GM18907 (cell line): Measurements from ENCODE around the gene IGLL1.
"Not testable (repeated sequence)": the region's sequence is repeated elsewhere in the genome, so short reads cannot be mapped to it uniquely, and the experiment has no call there.

Experiments used
- ATAC-seq: cut with Tn5 transposase; IDR thresholded peaks from one replicate; pipeline ENCODE4 v1.9.1; 2021; ENCODE audit warnings: mild to moderate bottlenecking, moderate library complexity; ENCODE audit not compliant: unreplicated experiment

The IGLL1 gene

GRCh38 chr22:23543506-23544000 lies 36.5 kb downstream of the IGLL1 start:
- not testable (repeated sequence) for ATAC-seq

- no peak for ATAC-seq
These were observed 37.2 kb downstream of the IGLL1 start for GRCh38 chr22:23542933-23543332.

DNA sequence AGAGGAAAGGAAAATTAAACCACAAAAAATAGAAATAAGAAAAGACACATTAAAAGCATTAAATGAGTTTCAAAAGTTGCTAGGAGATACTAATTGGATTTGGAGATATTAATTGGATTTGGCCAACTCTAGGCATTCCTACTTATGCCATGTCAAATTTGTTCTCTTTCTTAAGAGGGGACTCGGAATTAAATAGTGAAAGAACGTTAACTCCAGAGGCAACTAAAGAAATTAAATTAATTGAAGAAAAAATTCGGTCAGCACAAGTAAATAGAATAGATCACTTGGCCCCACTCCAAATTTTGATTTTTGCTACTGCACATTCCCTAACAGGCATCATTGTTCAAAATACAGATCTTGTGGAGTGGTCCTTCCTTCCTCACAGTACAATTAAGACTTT lies 37.7 kb downstream of the IGLL1 start:
- not testable (repeated sequence) for ATAC-seq

DNA sequence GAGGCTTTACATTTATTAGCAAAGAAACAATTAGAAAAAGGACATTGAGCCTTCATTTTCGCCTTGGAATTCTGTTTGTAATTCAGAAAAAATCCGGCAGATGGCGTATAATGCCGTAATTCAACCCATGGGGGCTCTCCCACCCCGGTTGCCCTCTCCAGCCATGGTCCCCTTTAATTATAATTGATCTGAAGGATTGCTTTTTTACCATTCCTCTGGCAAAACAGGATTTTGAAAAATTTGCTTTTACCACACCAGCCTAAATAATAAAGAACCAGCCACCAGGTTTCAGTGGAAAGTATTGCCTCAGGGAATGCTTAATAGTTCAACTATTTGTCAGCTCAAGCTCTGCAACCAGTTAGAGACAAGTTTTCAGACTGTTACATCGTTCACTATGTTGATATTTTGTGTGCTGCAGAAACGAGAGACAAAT lies 38.2 kb downstream of the IGLL1 start:
- not testable (repeated sequence) for ATAC-seq

DNA sequence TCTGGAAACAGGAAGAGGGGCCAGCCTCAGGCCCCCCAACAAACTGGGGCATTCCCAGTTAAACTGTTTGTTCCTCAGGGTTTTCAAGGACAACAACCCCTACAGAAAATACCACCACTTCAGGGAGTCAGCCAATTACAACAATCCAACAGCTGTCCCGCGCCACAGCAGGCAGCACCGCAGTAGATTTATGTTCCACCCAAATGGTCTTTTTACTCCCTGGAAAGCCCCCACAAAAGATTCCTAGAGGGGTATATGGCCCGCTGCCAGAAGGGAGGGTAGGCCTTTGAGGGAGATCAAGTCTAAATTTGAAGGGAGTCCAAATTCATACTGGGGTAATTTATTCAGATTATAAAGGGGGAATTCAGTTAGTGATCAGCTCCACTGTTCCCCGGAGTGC lies 39.3 kb downstream of the IGLL1 start:
- ATAC-seq, result not testable (repeated sequence)

DNA sequence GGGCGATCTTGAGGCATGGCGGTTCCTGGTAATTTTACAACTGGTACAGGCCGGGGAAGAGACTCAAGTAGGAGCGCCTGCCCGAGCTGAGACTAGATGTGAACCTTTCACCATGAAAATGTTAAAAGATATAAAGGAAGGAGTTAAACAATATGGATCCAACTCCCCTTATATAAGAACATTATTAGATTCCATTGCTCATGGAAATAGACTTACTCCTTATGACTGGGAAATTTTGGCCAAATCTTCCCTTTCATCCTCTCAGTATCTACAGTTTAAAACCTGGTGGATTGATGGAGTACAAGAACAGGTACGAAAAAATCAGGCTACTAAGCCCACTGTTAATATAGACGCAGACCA lies 40.3 kb downstream of the IGLL1 start:
- ATAC-seq, result not testable (repeated sequence)

- peak; percentile 73 for ATAC-seq
These were observed 40.8 kb downstream of the IGLL1 start for GRCh38 chr22:23539135-23539838.

- ATAC-seq, result not testable (repeated sequence)
These were observed 41.4 kb downstream of the IGLL1 start for GRCh38 chr22:23538696-23539030.

- not testable (repeated sequence) for ATAC-seq
These were observed 42.0 kb downstream of the IGLL1 start for GRCh38 chr22:23537830-23538695.

- no peak for ATAC-seq
These were observed 42.7 kb downstream of the IGLL1 start for GRCh38 chr22:23537416-23537815.

- ATAC-seq, result no peak
These were observed 43.2 kb downstream of the IGLL1 start for GRCh38 chr22:23536821-23537345.

DNA sequence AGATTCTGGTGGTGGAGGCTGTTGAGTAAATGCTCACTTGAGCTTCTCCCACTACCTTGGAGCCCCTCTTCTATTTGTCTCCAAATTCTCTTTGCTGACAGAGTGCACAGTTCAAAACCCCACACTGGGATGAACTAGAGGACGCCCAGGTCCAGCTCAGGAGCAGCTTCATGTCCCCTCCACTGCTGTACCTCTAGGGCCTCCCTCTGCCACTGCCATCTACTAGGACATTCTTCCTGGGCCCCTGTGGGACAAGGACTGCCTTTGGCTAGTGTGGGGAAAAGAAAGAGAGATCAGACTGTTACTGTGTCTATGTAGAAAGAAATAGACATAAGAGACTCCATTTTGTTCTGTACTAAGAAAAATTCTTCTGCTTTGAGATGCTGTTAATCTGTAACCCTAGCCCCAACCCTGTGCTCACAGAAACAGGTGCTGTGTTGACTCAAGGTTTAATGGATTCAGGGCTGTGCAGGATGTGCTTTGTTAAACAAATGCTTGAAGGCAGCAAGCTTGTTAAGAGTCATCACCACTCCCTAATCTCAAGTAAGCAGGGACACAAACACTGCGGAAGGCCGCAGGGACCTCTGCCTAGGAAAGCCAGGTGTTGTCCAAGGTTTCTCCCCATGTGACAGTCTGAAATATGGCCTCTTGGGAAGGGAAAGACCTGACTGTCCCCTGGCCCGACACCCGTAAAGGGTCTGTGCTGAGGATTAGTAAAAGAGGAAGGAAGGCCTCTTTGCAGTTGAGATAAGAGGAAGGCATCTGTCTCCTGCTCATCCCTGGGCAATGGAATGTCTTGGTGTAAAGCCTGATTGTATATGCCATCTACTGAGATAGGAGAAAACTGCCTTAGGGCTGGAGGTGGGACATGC lies 44.1 kb downstream of the IGLL1 start:
- not testable (repeated sequence) for ATAC-seq

DNA sequence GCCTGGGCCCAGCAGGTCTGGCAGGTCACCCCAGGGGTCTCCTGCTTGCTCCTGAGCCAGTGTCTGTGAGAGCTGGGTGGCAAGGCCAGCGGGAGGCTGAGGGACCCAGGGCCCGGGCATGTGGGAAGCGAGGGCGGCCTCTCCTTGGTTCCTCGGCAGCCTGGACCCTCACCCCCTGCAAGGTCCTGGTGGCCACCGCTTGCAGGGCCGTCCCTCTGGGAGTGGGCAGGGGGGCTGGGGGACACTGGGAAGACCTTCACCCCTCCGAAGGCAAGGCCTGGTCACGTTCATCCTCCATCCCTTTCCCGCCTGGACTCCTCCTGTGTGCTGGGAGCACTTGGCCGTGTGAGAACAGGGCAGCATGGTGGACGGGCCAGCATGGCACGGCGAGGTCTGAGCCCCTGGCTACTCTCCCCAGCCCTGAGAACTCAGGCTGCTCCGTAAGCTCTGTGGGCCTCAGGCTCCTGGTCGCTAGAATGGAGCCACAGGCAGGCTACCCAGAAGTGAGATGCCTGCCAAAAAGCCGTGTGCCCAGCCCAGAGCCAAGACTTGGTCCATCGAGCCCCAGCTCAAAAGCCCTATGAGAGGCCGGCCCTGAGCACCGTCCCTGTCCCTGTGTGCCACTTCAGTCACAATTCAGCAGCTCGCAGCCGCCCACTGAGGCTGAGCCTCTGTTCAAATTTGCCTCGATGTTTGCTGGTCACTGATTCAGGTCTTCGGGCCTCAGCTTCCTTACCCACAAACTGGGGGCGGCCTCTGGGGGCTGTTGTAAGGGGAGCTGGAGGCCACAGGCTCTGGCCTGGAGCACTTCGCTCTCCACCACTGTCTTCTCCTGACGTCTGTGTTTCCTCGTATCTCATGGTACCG lies 45.0 kb downstream of the IGLL1 start:
- no peak for ATAC-seq

DNA sequence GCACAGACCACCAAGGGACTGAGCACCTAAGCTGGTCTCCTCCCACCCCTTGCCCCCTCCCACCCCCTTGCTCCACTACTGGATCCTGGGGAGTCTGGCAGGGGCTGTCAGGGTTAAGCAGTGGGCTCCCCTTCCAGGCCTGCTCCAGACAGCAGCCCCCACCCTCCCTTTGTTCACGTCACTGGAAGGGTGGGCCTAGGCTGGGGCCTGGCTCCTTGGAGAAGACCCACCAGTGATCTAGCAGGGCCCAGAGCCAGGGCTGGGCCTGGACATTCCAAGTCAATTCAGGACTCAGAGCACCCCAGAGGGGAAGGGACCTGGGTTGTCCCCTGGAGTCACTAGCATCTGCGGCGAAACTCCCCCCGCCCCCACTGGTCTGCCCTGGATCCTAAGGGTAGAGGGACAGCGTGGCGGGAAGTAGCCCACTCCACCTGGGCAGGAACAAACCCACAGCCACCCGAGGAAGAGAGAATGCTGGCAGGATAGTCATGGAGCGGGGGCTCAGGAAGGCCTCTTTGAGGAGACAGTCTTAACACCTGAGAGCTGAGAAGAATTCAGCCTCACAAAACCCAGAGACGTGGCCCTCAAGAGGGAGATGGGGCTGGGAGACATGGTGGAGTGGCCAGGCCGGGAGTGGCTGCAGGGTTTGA lies 45.8 kb downstream of the IGLL1 start:
- no peak for ATAC-seq

GRCh38 chr22:23533771-23534191 lies 46.3 kb downstream of the IGLL1 start:
- ATAC-seq, result no peak

- no peak for ATAC-seq
These were observed 46.7 kb downstream of the IGLL1 start for GRCh38 chr22:23533328-23533762.

DNA sequence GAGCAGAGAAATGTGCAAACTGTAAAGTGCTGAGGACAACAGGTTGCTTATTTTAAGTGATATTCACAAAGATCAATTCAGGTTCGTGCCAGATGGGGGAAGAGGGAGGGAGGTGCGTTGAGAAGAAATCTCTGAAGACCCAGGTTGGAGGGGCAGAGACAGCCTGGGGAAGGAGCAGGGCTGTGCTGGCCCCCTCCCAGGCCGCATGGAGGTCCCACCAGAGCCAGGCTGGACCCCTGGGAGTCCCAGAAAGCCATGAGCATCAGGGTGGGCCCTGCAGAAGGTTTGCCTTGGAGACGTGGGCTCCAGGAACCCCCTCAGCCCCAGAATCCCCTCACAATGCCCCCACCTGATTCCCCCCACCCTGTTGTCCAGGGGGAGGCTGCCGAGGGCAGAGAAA lies 47.4 kb downstream of the IGLL1 start:
- no peak for ATAC-seq

- no peak for ATAC-seq
These were observed 48.0 kb downstream of the IGLL1 start for GRCh38 chr22:23531966-23532705.
